MCF 10A (cell line): ENCODE results near the gene PTCD1. TPM values are rescaled to one million over a fixed set of nuclear protein-coding genes. Genes with fewer than 3 reads are reported as not detected.
"Not testable (repeated sequence)": the region's sequence is repeated elsewhere in the genome, so short reads cannot be mapped to it uniquely, and the experiment has no call there.

Experiments
- BruUV-seq: library from RNA; stranded (reverse); fragments of 400-500 nt; replicated peaks from 2 replicates; lab custom pipeline; 2021; lab: Mats Ljungman, UMichigan
- CTCF ChIA-PET: fragments of 300-600 bp; sonication (Branson Sonifier 250); formaldehyde crosslinking; extraction: SDS; loops from one replicate; lab custom pipeline; 2021; ENCODE audit warnings: antibody characterized with exemption, inconsistent platforms; lab: Yijun Ruan, JAX
- POLR2A ChIA-PET: fragments of 300-600, 350-650 bp; sonication (Branson Sonifier 250); formaldehyde crosslinking; extraction: SDS; loops from one replicate; lab custom pipeline; 2020; ENCODE audit warnings: antibody characterized with exemption, inconsistent platforms; lab: Yijun Ruan, JAX
- DNase-seq: peaks from one replicate; pipeline ENCODE4 v3.0.0-alpha.2; 2018; ENCODE audit not compliant: unreplicated experiment
- H3K27ac Mint-ChIP-seq: one replicate; pipeline ENCODE4 v1.8.0; 2022; ENCODE audit warnings: mild to moderate bottlenecking, low read depth, mixed read lengths; ENCODE audit not compliant: unreplicated experiment
- H3K27me3 Mint-ChIP-seq: one replicate; pipeline ENCODE4 v1.8.0; 2022; ENCODE audit warnings: mixed read lengths; ENCODE audit not compliant: insufficient read depth, unreplicated experiment
- H3K36me3 Mint-ChIP-seq: one replicate; pipeline ENCODE4 v1.8.0; 2022; ENCODE audit warnings: mild to moderate bottlenecking, moderate library complexity, mixed read lengths; ENCODE audit not compliant: insufficient read depth, unreplicated experiment
- H3K4me1 Mint-ChIP-seq: one replicate; pipeline ENCODE4 v1.8.0; 2022; ENCODE audit warnings: mixed read lengths; ENCODE audit not compliant: insufficient read depth, unreplicated experiment
- H3K4me3 Mint-ChIP-seq: one replicate; pipeline ENCODE4 v1.8.0; 2022; ENCODE audit warnings: mild to moderate bottlenecking, moderate library complexity, mixed read lengths; ENCODE audit not compliant: unreplicated experiment
- H3K9me3 Mint-ChIP-seq: one replicate; pipeline ENCODE4 v1.8.0; 2022; ENCODE audit warnings: mixed read lengths; ENCODE audit not compliant: unreplicated experiment
- CTCF ChIP-seq: fragments of 200-600 bp; IDR thresholded peaks from one replicate; pipeline ENCODE4 v1.8.0; 2022; ENCODE audit warnings: antibody characterized with exemption, mild to moderate bottlenecking; ENCODE audit not compliant: unreplicated experiment
- intact Hi-C: fragments of 100-400 bp; cut with micrococcal nuclease; formaldehyde crosslinking; loops from 2 replicates; pipeline ENCODE4 v1.14.1; 2022
- total RNA-seq: library from RNA; stranded (reverse); gene quantifications from 2 replicates; pipeline ENCODE4 v1.2.3, GENCODE V29; 2022

PTCD1 gene
- total RNA-seq, 1 experiment from 2014 or later = 4.9 TPM

GRCh38 chr7:99380032-99380822, 58.4 kb downstream of the PTCD1 start:
- CTCF ChIA-PET = interaction anchor here (0.6 to 1.1 kb wide), 3 partner anchors 10 to 44 kb away, joined by 3 to 4 read pairs (median 3); no protein-coding TSS in a partner anchor
- DNase-seq = peak; percentile 52
- intact Hi-C loops = no loop called here
- TF ChIP-seq CTCF = no peak
- peak overlapping the region; percentile 79 for H3K27ac Mint-ChIP-seq
- BruUV-seq = no TSS peak
- peaks cover 18% of the 10 kb centered on the region for H3K4me1 Mint-ChIP-seq
- H3K27me3 Mint-ChIP-seq = no peaks in the 10 kb centered on the region
- POLR2A ChIA-PET = interaction anchor here (0.9 to 2.9 kb wide), 3 partner anchors 10 to 28 kb away, joined by 3 to 36 read pairs (median 6); partner anchors contain the start of genes BUD31 and PDAP1
- H3K36me3 Mint-ChIP-seq = peaks cover 36% of the 10 kb centered on the region
- H3K4me3 Mint-ChIP-seq = peak overlapping the region; percentile 55
- H3K9me3 Mint-ChIP-seq = no peaks in the 10 kb centered on the region

GRCh38 chr7:99379693-99380031, 58.9 kb downstream of the PTCD1 start:
- peak overlapping the region; percentile 55 for H3K4me3 Mint-ChIP-seq
- CTCF ChIA-PET = interaction anchor here (1.1 kb wide), 1 partner anchor 34 kb away, joined by 4 read pairs; no protein-coding TSS in a partner anchor
- intact Hi-C loops = loop anchor here (2.0 kb wide), 1 partner anchor 29 kb away; the partner anchor contains the start of genes BUD31 and PDAP1
- peaks cover 18% of the 10 kb centered on the region for H3K4me1 Mint-ChIP-seq
- POLR2A ChIA-PET = interaction anchor here (0.6 to 2.9 kb wide), 7 partner anchors 10 to 50 kb away, joined by 3 to 36 read pairs (median 3); partner anchors contain the start of genes BUD31 and PDAP1
- not testable (repeated sequence) for DNase-seq, H3K27me3 Mint-ChIP-seq, H3K9me3 Mint-ChIP-seq
- TSS peak; percentile 4 for BruUV-seq
- peaks cover 36% of the 10 kb centered on the region for H3K36me3 Mint-ChIP-seq
- H3K27ac Mint-ChIP-seq = peak overlapping the region; percentile 79

- intact Hi-C loops = loop anchor here (2.0 kb wide), 1 partner anchor 30 kb away; the partner anchor contains the start of genes BUD31 and PDAP1
- Mint-ChIP-seq H3K27me3 (no peaks in the 10 kb centered on the region), H3K9me3 (no peaks in the 10 kb centered on the region), H3K4me1 (peaks cover 18% of the 10 kb centered on the region), H3K4me3 (peak overlapping the region; percentile 55), H3K36me3 (peaks cover 36% of the 10 kb centered on the region), H3K27ac (peak overlapping the region; percentile 79)
- POLR2A ChIA-PET = interaction anchor here (0.6 to 2.9 kb wide), 8 partner anchors 11 to 380 kb away, joined by 3 to 36 read pairs (median 3); partner anchors contain the start of genes BUD31 and PDAP1
- TF ChIP-seq CTCF = no peak
- CTCF ChIA-PET = interaction anchor here (1.1 kb wide), 1 partner anchor 35 kb away, joined by 4 read pairs; no protein-coding TSS in a partner anchor
- peak; percentile 92 for DNase-seq
- BruUV-seq = no TSS peak
Measured at GRCh38 chr7:99379043-99379577, 59.5 kb downstream of the PTCD1 start.

GRCh38 chr7:99375070-99375807, 63.4 kb downstream of the PTCD1 start:
- no peaks in the 10 kb centered on the region for H3K9me3 Mint-ChIP-seq

More at GRCh38 chr7:99375070-99375807, 63.4 kb downstream of the PTCD1 start:
- no peaks in the 10 kb centered on the region for H3K27me3 Mint-ChIP-seq
- ChIA-PET CTCF (interaction anchor here (0.6 to 1.0 kb wide), 3 partner anchors 28 to 36 kb away, joined by 3 to 4 read pairs (median 3); no protein-coding TSS in a partner anchor), POLR2A (interaction anchor here (0.6 to 3.8 kb wide), 6 partner anchors 26 to 184 kb away, joined by 3 to 46 read pairs (median 3); partner anchors contain the start of genes BUD31 and PDAP1)
- no peak for TF ChIP-seq CTCF
- peak overlapping the region; percentile 39 for H3K27ac Mint-ChIP-seq
- H3K4me1 Mint-ChIP-seq = peaks cover 14% of the 10 kb centered on the region
- BruUV-seq = no TSS peak
- intact Hi-C loops = no loop called here
- peak overlapping the region; percentile 70 for H3K4me3 Mint-ChIP-seq
- peaks cover 31% of the 10 kb centered on the region for H3K36me3 Mint-ChIP-seq
- DNase-seq = peak; percentile 88
